GM23338 (cell line): Measurements from ENCODE around the gene BANP. TPM values are rescaled to one million over a fixed set of nuclear protein-coding genes. Genes with fewer than 3 reads are reported as not detected.

Source experiments
- ATAC-seq: fragments of 200-7000 bp; cut with Tn5 transposase; 3 replicates; pipeline ENCODE4 v1.9.1; 2020
- DNase-seq: peaks from one replicate; pipeline ENCODE4 v3.0.0-alpha.2; 2015; ENCODE audit warnings: low spot score
- H2AFZ ChIP-seq: fragments of 200-600 bp; sonication (generic); 2 replicates; pipeline ENCODE4 v1.8.0; 2016; ENCODE audit warnings: antibody characterized with exemption, mild to moderate bottlenecking, moderate library complexity
- H3F3A ChIP-seq: fragments of 200-600 bp; sonication (generic); replicated peaks from 2 replicates; pipeline ENCODE4 v1.8.0; 2017; ENCODE audit warnings: antibody characterized with exemption, mixed run types, low read depth
- H3K27ac ChIP-seq: fragments of 200-600 bp; sonication (generic); 2 replicates; pipeline ENCODE4 v1.6.1; 2016; ENCODE audit warnings: low read depth
- H3K27me3 ChIP-seq: fragments of 200-600 bp; sonication (generic); 2 replicates; pipeline ENCODE4 v1.8.0; 2016; ENCODE audit warnings: mild to moderate bottlenecking, mixed run types, moderate library complexity; ENCODE audit not compliant: insufficient read depth
- H3K36me3 ChIP-seq: fragments of 200-600 bp; sonication (generic); 2 replicates; pipeline ENCODE4 v1.8.0; 2016; ENCODE audit warnings: mild to moderate bottlenecking; ENCODE audit not compliant: insufficient read depth
- H3K4me1 ChIP-seq: fragments of 200-600 bp; sonication (generic); 2 replicates; pipeline ENCODE4 v1.8.0; 2016; ENCODE audit warnings: mild to moderate bottlenecking, moderate library complexity; ENCODE audit not compliant: insufficient read depth
- H3K4me2 ChIP-seq: fragments of 200-600 bp; sonication (generic); 2 replicates; pipeline ENCODE4 v1.7.1; 2017; ENCODE audit warnings: mixed run types
- H3K4me3 ChIP-seq: fragments of 200-600 bp; sonication (generic); 2 replicates; pipeline ENCODE4 v1.6.1; 2016; ENCODE audit warnings: mixed run types
- H3K79me2 ChIP-seq: fragments of 200-600 bp; sonication (generic); replicated peaks from 2 replicates; pipeline ENCODE4 v1.8.0; 2017; ENCODE audit warnings: mild to moderate bottlenecking; ENCODE audit not compliant: insufficient read depth
- H3K9me2 ChIP-seq: fragments of 200-600 bp; sonication (generic); 2 replicates; pipeline ENCODE4 v1.8.0; 2017; ENCODE audit not compliant: insufficient read depth
- H4K20me1 ChIP-seq: fragments of 200-600 bp; sonication (generic); replicated peaks from 2 replicates; pipeline ENCODE4 v1.8.0; 2017; ENCODE audit warnings: mild to moderate bottlenecking; ENCODE audit not compliant: insufficient read depth
- H3K27ac Mint-ChIP-seq: 2 replicates; pipeline ENCODE4 v1.8.0; 2020; ENCODE audit warnings: inconsistent platforms, mild to moderate bottlenecking, moderate library complexity, mixed read lengths
- H3K27me3 Mint-ChIP-seq: 3 replicates; pipeline ENCODE4 v1.8.0; 2022; ENCODE audit warnings: low read depth, mild to moderate bottlenecking, moderate library complexity, mixed read lengths, inconsistent platforms; ENCODE audit not compliant: insufficient read depth, poor library complexity
- H3K36me3 Mint-ChIP-seq: 3 replicates; pipeline ENCODE4 v1.8.0; 2021; ENCODE audit warnings: low read depth, mild to moderate bottlenecking, inconsistent platforms, moderate library complexity, mixed read lengths
- H3K4me1 Mint-ChIP-seq: 3 replicates; pipeline ENCODE4 v1.8.0; 2020; ENCODE audit warnings: mild to moderate bottlenecking, inconsistent platforms, mixed read lengths
- H3K4me3 Mint-ChIP-seq: 3 replicates; pipeline ENCODE4 v1.8.0; 2021; ENCODE audit warnings: moderate library complexity, mild to moderate bottlenecking, inconsistent platforms, mixed read lengths
- H3K9me3 Mint-ChIP-seq: 3 replicates; pipeline ENCODE4 v1.8.0; 2020; ENCODE audit warnings: moderate library complexity, mild to moderate bottlenecking, inconsistent platforms, mixed read lengths
- CREB1 ChIP-seq: fragments of 250-450 bp; sonication (Bioruptor Pico); IDR thresholded peaks from 2 replicates; pipeline ENCODE4 v1.5.0; 2020; ENCODE audit warnings: low read depth, mild to moderate bottlenecking, moderate library complexity
- CTCF ChIP-seq, 2 experiments: fragments of 200-600 bp in 1 of 2; sonication (generic) in 1 of 2; conservative IDR thresholded peaks; 2 replicates each; pipeline versions ENCODE4 v1.5.1 to v1.6.1; 2016 to 2017; ENCODE audit warnings: antibody characterized with exemption in 2 of 2, low read depth in 2 of 2, mild to moderate bottlenecking in 2 of 2, moderate library complexity in 1 of 2
- JUNB ChIP-seq: IDR thresholded peaks from one replicate; pipeline ENCODE4 v1.6.1; 2016; ENCODE audit warnings: antibody characterized with exemption; ENCODE audit not compliant: unreplicated experiment
- NANOG ChIP-seq: IDR thresholded peaks from 2 replicates; pipeline ENCODE4 v1.6.1; 2016; ENCODE audit warnings: antibody characterized with exemption, borderline replicate concordance
- REST ChIP-seq: IDR thresholded peaks from one replicate; pipeline ENCODE4 v1.6.1; 2018; ENCODE audit warnings: antibody characterized with exemption; ENCODE audit not compliant: unreplicated experiment
- STAT1 ChIP-seq: IDR thresholded peaks from one replicate; pipeline ENCODE4 v1.6.1; 2016; ENCODE audit warnings: antibody characterized with exemption; ENCODE audit not compliant: unreplicated experiment
- ZNF114 ChIP-seq: fragments of 250-450 bp; sonication (Bioruptor Pico); IDR thresholded peaks from 2 replicates; pipeline ENCODE4 v1.5.0; 2020; ENCODE audit warnings: mild to moderate bottlenecking, moderate library complexity
- ZNF331 ChIP-seq: fragments of 250-450 bp; sonication (Bioruptor Pico); IDR thresholded peaks from 2 replicates; pipeline ENCODE4 v1.5.0; 2020; ENCODE audit warnings: low read depth, mild to moderate bottlenecking, moderate library complexity
- polyA plus RNA-seq: library from polyadenylated mRNA; unstranded; fragments of >200 nt; fragmentation: Nextera tagmentation; extraction: Ambion mirVana; gene quantifications from 2 replicates; pipeline ENCODE4 v1.2.1, GENCODE V29; 2016
- small RNA-seq: library from RNA; depleted of rRNA; stranded (forward); fragments of <200 nt; gene quantifications from one replicate; pipeline ENCODE3, GENCODE V24; 2014; ENCODE audit warnings: low replicate concordance
- total RNA-seq: library from RNA; depleted of rRNA; stranded (reverse); fragments of >200 nt; shearing (Covaris generic); gene quantifications from 2 replicates; pipeline ENCODE4 v1.2.3, GENCODE V29; 2014; rRNA removed
- TF ChIP-seq, protein P1 (sequence below): IDR thresholded peaks from 2 replicates; pipeline ENCODE4 v1.6.1; 2016; ENCODE audit warnings: antibody characterized with exemption

Gene BANP
- total and polyA plus RNA-seq, 2 experiments from 2014 or later: 22.3 to 48.0 TPM

DNA sequence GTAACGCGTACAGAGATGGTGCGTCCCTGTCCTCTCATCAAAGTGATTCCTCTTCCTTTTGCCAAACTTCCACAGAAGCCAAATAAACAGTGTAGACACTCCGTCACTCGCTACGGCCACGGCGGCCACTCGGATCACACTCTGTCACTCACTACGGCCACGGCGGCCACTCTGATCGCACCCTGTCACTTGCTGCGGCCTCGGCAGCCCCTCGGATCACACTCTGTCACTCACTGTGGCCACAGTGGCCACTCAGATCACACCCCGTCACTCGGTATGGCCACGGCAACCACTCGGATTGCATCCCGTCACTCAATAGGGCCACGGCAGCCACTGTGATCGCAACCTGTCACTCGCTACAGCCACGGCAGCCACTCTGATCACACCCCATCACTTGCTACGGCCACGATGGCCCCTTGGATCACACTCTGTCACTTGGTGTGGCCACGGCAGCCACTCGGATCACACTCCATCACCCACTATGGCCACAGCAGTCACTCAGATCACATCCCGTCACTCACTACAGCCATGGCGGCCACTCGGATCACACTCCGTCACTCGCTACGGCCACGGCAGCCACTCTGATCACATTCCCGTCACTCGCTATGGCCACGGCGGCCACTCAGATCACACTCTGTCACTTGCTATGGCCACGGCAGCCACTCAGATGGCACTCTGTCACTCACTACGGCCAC is 170.8 kb downstream of the BANP start:
- TF ChIP-seq, protein P1, sequence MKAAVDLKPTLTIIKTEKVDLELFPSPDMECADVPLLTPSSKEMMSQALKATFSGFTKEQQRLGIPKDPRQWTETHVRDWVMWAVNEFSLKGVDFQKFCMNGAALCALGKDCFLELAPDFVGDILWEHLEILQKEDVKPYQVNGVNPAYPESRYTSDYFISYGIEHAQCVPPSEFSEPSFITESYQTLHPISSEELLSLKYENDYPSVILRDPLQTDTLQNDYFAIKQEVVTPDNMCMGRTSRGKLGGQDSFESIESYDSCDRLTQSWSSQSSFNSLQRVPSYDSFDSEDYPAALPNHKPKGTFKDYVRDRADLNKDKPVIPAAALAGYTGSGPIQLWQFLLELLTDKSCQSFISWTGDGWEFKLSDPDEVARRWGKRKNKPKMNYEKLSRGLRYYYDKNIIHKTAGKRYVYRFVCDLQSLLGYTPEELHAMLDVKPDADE: no peak
- TF ChIP-seq ZNF331 (CRISPR knock-in tag) (no peak), JUNB (no peak), STAT1 (no peak), CREB1 (CRISPR knock-in tag) (no peak), CTCF (conservative IDR thresholded peaks at IDR 0.05; ENCODE audit: low read depth in 2 of 2) (no peak), NANOG (no peak), REST (no peak), ZNF114 (no peak)
- no peak for ATAC-seq
- Mint-ChIP-seq H3K27me3 (peaks cover 14% of the 10 kb centered on the region), H3K36me3 (no peaks in the 10 kb centered on the region), H3K27ac (no peak overlapping the region), H3K4me3 (no peak overlapping the region), H3K9me3 (no peaks in the 10 kb centered on the region), H3K4me1 (peaks cover 14% of the 10 kb centered on the region)
- Histone ChIP-seq H3K36me3 (no peaks in the 10 kb centered on the region), H3K79me2 (no peaks in the 10 kb centered on the region), H3K27ac (no peak overlapping the region), H3K4me1 (no peaks in the 10 kb centered on the region), H2AFZ (no peak overlapping the region), H3K4me3 (no peak overlapping the region), H4K20me1 (no peaks in the 10 kb centered on the region), H3K4me2 (no peak overlapping the region), H3F3A (no peaks in the 10 kb centered on the region), H3K27me3 (no peaks in the 10 kb centered on the region), H3K9me2 (no peaks in the 10 kb centered on the region)
- no peak for DNase-seq

Small RNA genes within 50 kb of the gene (small RNA-seq; reads per million reads assigned to genes)
- not detected for gene AC127455.1

Other genes starting within 250 kb of the BANP start
- 36.5 and 41.1 TPM in 2 replicates for gene KLHDC4, start 185.4 kb upstream of the BANP start, total RNA-seq
- gene KLHDC4, start 185.4 kb upstream of the BANP start, polyA plus RNA-seq: 23.0 and 25.2 TPM in 2 replicates
- 328 and 386 TPM in 2 replicates for gene SLC7A5, start 81.9 kb upstream of the BANP start, total RNA-seq
- gene SLC7A5, start 81.9 kb upstream of the BANP start, polyA plus RNA-seq: 107 and 109 TPM in 2 replicates
- not detected in 2 replicates for gene CA5A, start 14.9 kb upstream of the BANP start, total RNA-seq
- gene CA5A, start 14.9 kb upstream of the BANP start, polyA plus RNA-seq: not detected in 2 replicates